Kidney (tissue), 14 donors: ENCODE measurements around the gene RFC2. TPM values are rescaled to one million over a fixed set of nuclear protein-coding genes. Genes with fewer than 3 reads are reported as not detected.

ENCODE experiments used
- DNase-seq, 5 donors: peaks; one replicate each; pipeline ENCODE4 v3.0.0-alpha.2; 2013 to 2020
- FAIRE-seq: peaks from 2 replicates; lab custom pipeline; 2012; peaks lifted over from hg19 to GRCh38; lab: Jason Lieb, UNC
- H3K27ac ChIP-seq, 2 donors: one replicate each; pipeline ENCODE4 v1.7.0; 2013; ENCODE audit warnings: low read depth in 2 of 2, low read length in 2 of 2, inconsistent platforms in 1 of 2
- H3K27me3 ChIP-seq: one replicate; pipeline ENCODE4 v1.7.1; 2013; ENCODE audit warnings: low read length, inconsistent platforms; ENCODE audit not compliant: control insufficient read depth, insufficient read depth
- H3K36me3 ChIP-seq, 3 donors: one replicate each; pipeline versions ENCODE4 v1.7.0 to v1.7.1; 2013; ENCODE audit warnings: low read length in 3 of 3, control low read depth in 1 of 3, inconsistent platforms in 1 of 3; ENCODE audit not compliant: insufficient read depth in 3 of 3, control insufficient read depth in 2 of 3
- H3K4me1 ChIP-seq, 3 donors: one replicate each; pipeline versions ENCODE4 v1.7.0 to v1.7.1; 2013; ENCODE audit warnings: low read length in 3 of 3, inconsistent platforms in 1 of 3, low read depth in 1 of 3; ENCODE audit not compliant: control insufficient read depth in 2 of 3, insufficient read depth in 2 of 3
- H3K4me3 ChIP-seq, 3 donors: one replicate each; pipeline versions ENCODE4 v1.7.0 to v1.8.1; 2013; ENCODE audit warnings: low read length in 3 of 3, control low read depth in 1 of 3, inconsistent platforms in 1 of 3
- H3K9ac ChIP-seq, 3 donors: one replicate each; pipeline versions ENCODE4 v1.7.0 to v1.7.1; 2013; ENCODE audit warnings: low read length in 3 of 3, control low read depth in 1 of 3, inconsistent platforms in 1 of 3
- H3K9me3 ChIP-seq, 3 donors: one replicate each; pipeline versions ENCODE4 v1.7.0 to v1.7.1; 2013; ENCODE audit warnings: low read length in 3 of 3, control low read depth in 1 of 3, inconsistent platforms in 1 of 3; ENCODE audit not compliant: control insufficient read depth in 2 of 3, insufficient read depth in 1 of 3
- intact Hi-C: fragments of 100-400 bp; cut with DNase I; formaldehyde crosslinking; loops from one replicate; pipeline ENCODE4 v1.11.1; 2022
- polyA plus RNA-seq: library from polyadenylated mRNA; stranded (reverse); fragments of 350-450 nt; fragmentation: Illumina TruSeq; extraction: RNeasy Lipid Tissue Mini Kit (QIAGEN cat#74804); gene quantifications from one replicate; pipeline ENCODE4 v1.2.3, GENCODE V29; 2014; ENCODE audit warnings: low read depth, low replicate concordance; ENCODE audit not compliant: insufficient read depth
- total RNA-seq: library from RNA; stranded (reverse); fragmentation: NEBNext Ultra II Directional; extraction: Animal tissue kit (Norgen Biotek cat#: 25700); gene quantifications from one replicate; pipeline ENCODE4 v1.2.1, GENCODE V29; 2021
- TF ChIP-seq, protein P1 (sequence below): IDR thresholded peaks from 3 replicates; pipeline ENCODE4 v1.5.1; 2012; ENCODE audit warnings: mild to moderate bottlenecking, moderate library complexity, borderline replicate concordance; ENCODE audit not compliant: insufficient read depth; ENCODE audit errors: extremely low read depth
- donor health status: control.
- donor health status: control.
- donor health status: control.
- donor health status: control.
- donor health status: control.
- donor health status: DM: yes; HTN: yes; CAD: no.
- donor health status: Normal renal cell carcinoma (clear cell type).

The RFC2 gene
- total and polyA plus RNA-seq, 2 donors from 2014 or later = 16.2 to 21.1 TPM

DNA sequence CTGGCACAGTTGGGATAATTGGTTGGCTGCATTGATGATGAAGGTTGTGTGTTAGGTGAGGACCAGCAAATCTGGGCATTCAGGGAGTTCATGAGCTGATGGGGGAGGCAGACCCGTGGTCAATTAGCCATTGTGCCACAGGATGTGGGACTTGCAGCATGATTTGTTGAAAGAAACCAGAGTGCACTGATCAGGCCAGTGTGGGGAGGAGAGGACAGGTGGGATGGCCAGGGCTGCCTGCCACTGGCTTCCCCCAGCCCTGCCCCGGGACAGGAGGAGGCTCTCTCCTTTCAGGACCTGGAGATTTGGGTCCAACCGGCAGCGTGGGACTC lies 39.3 kb upstream of the RFC2 start:
- FAIRE-seq = no peak
- Histone ChIP-seq H3K9ac (no peak overlapping the region), H3K4me1 (peaks cover 0 to 14% (median 0%) of the 10 kb centered on the region in 3 donors), H3K4me3 (no peak overlapping the region), H3K36me3 (no peaks in the 10 kb centered on the region), H3K9me3 (no peaks in the 10 kb centered on the region), H3K27me3 (no peaks in the 10 kb centered on the region), H3K27ac (peak overlapping the region; percentile 9 to 73)
- DNase-seq = no peak
- intact Hi-C loops = no loop called here
- TF ChIP-seq, protein P1, sequence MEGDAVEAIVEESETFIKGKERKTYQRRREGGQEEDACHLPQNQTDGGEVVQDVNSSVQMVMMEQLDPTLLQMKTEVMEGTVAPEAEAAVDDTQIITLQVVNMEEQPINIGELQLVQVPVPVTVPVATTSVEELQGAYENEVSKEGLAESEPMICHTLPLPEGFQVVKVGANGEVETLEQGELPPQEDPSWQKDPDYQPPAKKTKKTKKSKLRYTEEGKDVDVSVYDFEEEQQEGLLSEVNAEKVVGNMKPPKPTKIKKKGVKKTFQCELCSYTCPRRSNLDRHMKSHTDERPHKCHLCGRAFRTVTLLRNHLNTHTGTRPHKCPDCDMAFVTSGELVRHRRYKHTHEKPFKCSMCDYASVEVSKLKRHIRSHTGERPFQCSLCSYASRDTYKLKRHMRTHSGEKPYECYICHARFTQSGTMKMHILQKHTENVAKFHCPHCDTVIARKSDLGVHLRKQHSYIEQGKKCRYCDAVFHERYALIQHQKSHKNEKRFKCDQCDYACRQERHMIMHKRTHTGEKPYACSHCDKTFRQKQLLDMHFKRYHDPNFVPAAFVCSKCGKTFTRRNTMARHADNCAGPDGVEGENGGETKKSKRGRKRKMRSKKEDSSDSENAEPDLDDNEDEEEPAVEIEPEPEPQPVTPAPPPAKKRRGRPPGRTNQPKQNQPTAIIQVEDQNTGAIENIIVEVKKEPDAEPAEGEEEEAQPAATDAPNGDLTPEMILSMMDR = no peak

DNA sequence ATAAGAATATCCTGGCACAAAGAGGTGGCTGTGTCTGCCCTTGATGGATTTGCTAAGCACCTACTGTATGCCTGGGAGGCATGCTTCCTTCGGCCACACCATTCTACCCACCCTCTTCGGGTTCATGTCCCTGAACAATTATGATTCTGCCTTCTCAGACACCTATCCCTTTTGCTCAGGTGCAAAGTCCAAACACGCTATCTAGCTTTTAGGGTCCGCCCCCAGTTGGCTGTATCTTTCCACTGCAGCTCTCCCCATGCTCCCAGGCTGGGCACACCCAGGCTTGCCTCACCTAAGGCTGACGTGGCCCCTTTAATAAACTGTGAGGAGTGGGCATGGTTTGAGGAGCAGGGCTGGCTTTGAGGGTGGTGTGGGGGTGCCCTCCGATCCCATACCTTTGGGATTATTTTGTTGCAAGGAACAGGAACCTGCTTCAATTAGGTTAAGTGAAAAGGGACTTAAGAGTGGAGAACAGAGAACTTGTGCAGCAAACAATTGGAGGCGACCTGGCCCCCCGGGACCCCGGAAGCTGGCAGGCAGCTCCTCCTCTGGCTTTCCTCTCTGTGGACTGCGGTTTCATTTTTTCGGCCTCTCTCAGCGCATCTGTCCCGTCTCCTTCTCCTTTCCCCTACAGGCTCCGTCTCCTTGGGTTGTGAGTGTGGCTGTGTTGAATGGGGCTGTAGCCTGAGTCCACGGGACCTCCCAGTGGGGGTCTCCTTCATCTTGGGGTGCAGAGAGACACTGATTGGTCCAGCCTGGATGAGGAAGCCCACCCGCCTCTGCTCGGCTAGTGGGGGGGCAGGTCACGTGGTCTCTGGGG lies 38.8 kb upstream of the RFC2 start:
- Histone ChIP-seq H3K4me1 (peaks cover 0 to 18% (median 0%) of the 10 kb centered on the region in 3 donors), H3K4me3 (no peak overlapping the region), H3K27ac (peak overlapping the region; percentile 9 to 73), H3K9me3 (no peaks in the 10 kb centered on the region), H3K36me3 (no peaks in the 10 kb centered on the region), H3K9ac (no peak overlapping the region), H3K27me3 (no peaks in the 10 kb centered on the region)
- intact Hi-C loops = no loop called here
- no peak for DNase-seq
- FAIRE-seq = no peak
- TF ChIP-seq, protein P1 = no peak

DNA sequence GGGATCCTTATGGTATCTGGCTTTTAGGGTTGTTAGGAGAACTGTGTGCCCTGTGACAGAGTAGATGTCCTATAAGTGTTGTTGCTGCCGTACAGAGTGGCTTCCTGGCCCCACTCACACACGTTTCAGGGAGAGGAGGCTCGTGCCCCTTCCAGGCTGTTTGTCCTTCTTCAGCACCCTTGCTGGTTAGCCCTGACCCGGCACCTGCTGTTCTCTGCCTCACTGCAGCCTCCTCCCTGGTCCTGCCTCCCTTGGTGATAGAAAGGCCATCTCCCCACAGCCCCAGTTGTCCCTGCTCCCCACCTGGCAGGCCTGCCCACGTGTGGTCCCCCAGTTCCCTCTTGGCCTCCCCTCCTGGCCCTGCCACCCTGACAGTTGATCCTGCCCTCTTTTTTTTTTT lies 37.3 kb upstream of the RFC2 start:
- Histone ChIP-seq H3K9me3 (no peaks in the 10 kb centered on the region), H3K4me1 (peaks cover 0 to 18% (median 0%) of the 10 kb centered on the region in 3 donors), H3K36me3 (no peaks in the 10 kb centered on the region), H3K9ac (no peak overlapping the region), H3K27ac (no peak overlapping the region), H3K27me3 (no peaks in the 10 kb centered on the region), H3K4me3 (peak overlapping the region in 1 of 3 donors; percentile 71)
- FAIRE-seq (no peak), DNase-seq (no peak)
- intact Hi-C loops = no loop called here
- TF ChIP-seq, protein P1 = no peak
